CD4-positive, alpha-beta T cell treated with Interleukin-12 subunit alpha and Interleukin-12 subunit beta, for 1 hour (primary cell): ENCODE results near the gene IAH1.

Experiments used
- DNase-seq: peaks from one replicate; pipeline ENCODE4 v3.0.0-alpha.2; 2020

IAH1 gene

DNA sequence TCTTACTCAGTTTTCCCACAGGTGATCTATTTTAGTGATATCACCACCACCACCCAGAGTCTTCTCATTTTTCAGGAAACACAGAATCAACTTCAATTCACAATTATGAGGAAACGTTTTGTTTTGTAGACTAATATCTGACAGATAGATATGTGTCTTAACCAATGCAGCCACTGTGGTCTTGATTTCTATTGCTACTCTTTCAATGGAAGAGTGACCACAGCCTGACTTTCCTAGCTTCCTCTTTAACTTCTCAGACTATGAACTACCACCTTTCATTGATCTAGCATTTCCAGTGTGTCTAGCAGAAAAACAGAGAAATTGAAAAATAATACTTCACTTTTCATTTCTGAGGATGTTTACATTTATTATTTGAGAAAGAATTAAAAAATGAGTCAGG, 60.8 kb downstream of the IAH1 start:
- DNase-seq: no peak

DNA sequence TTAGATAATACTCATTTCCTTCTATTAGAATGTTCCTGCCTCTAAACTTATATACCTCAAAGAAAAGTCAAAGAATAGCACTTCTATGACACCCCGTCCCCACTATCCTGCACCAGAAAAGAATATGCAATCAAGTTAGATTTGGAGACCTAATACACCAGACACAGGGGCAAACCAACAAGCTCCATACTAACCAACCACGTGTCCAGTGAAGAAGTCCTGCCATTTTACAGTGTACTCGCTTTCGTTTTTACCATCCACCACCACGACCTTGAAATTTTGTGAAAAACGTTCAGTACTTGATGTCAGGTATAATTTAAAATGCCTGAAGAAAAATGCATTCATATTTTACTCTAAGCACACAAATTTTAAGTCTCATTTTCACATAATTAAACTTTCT, 62.2 kb downstream of the IAH1 start:
- no peak for DNase-seq

DNA sequence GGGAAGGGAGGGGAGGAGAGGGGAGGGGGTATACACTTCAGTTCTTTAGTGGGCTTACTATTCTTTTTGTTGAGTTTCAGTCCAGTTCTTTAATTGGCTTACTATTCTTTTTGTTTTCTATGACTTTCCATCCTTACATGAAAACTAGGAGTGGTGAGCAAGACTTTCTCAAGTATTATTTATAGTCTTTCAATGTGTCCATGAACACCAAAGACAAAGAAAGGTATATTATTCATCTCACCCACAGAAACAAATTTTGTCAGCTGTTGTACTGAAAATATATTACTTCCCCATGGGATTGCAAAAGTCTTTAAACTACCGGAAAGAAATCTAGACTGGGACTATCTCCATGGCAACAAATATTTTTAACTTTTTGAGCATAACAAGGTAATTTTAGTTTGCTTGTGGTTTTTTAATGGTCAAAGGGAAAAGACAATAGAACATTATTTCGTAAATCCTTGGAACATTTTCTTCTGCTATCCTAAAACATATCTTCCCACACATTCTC, 63.7 kb downstream of the IAH1 start:
- peak; percentile 18 for DNase-seq
